ENCODE data around the gene NUP210.
"Not testable (repeated sequence)": the region's sequence is repeated elsewhere in the genome, so short reads cannot be mapped to it uniquely, and the experiment has no call there.

The NUP210 gene

GRCh38 chr3:13429631-13430291 is 9.6 kb upstream of the NUP210 start:
- no peak for DNase-seq (ENCODE audit: low read depth)

- DNase-seq (ENCODE audit: low read depth), result not testable (repeated sequence)
Observed at GRCh38 chr3:13428678-13429077, 8.6 kb upstream of the NUP210 start.

GRCh38 chr3:13427662-13428603 is 7.8 kb upstream of the NUP210 start:
- DNase-seq (ENCODE audit: low read depth), result no peak

GRCh38 chr3:13426591-13426990 is 6.5 kb upstream of the NUP210 start:
- DNase-seq (ENCODE audit: low read depth), result no peak

- DNase-seq (ENCODE audit: low read depth), result no peak
Observed at GRCh38 chr3:13425689-13426088, 5.6 kb upstream of the NUP210 start.

GRCh38 chr3:13424865-13425617 is 4.9 kb upstream of the NUP210 start:
- no peak for DNase-seq (ENCODE audit: low read depth)

GRCh38 chr3:13424141-13424844 is 4.2 kb upstream of the NUP210 start:
- no peak for DNase-seq (ENCODE audit: low read depth)

GRCh38 chr3:13420831-13421765 is 976 bp upstream of the NUP210 start:
- DNase-seq (ENCODE audit: low read depth), result no peak

- no peak for DNase-seq (ENCODE audit: low read depth)
Observed at GRCh38 chr3:13419505-13420044, 547 bp downstream of the NUP210 start.

GRCh38 chr3:13417166-13417947 is 2.8 kb downstream of the NUP210 start:
- no peak for DNase-seq (ENCODE audit: low read depth)

- no peak for DNase-seq (ENCODE audit: low read depth)
Observed at GRCh38 chr3:13415997-13416793, 3.9 kb downstream of the NUP210 start.

- no peak for DNase-seq (ENCODE audit: low read depth)
Observed at GRCh38 chr3:13415236-13415986, 4.7 kb downstream of the NUP210 start.

- no peak for DNase-seq (ENCODE audit: low read depth)
Observed at GRCh38 chr3:13414040-13414729, 5.9 kb downstream of the NUP210 start.

GRCh38 chr3:13411186-13411860 is 8.8 kb downstream of the NUP210 start:
- DNase-seq (ENCODE audit: low read depth), result no peak

- no peak for DNase-seq (ENCODE audit: low read depth)
Observed at GRCh38 chr3:13408890-13409289, 11.2 kb downstream of the NUP210 start.

- DNase-seq (ENCODE audit: low read depth), result no peak
Observed at GRCh38 chr3:13407926-13408325, 12.2 kb downstream of the NUP210 start.

- DNase-seq (ENCODE audit: low read depth), result no peak
Observed at GRCh38 chr3:13407475-13407874, 12.6 kb downstream of the NUP210 start.
